MM.1S (cell line): ENCODE data around the gene CXorf38.

Experiments
- DNase-seq: peaks from one replicate; pipeline ENCODE4 v3.0.0-alpha.2; 2015
- H2AFZ ChIP-seq: fragments of 300-600 bp; sonication (generic); 2 replicates; pipeline ENCODE4 v1.6.0; 2016; ENCODE audit warnings: antibody characterized with exemption, low read length
- H3F3A ChIP-seq: fragments of 300-600 bp; sonication (generic); 2 replicates; pipeline ENCODE4 v1.6.1; 2016; ENCODE audit warnings: mild to moderate bottlenecking, antibody characterized with exemption, low read length, moderate library complexity, mixed read lengths; ENCODE audit not compliant: insufficient read depth
- H3K27ac ChIP-seq: fragments of 300-600 bp; sonication (generic); 2 replicates; pipeline ENCODE4 v1.5.1; 2016; ENCODE audit warnings: mild to moderate bottlenecking, low read length
- H3K27me3 ChIP-seq: fragments of 300-600 bp; sonication (generic); replicated peaks from 2 replicates; pipeline ENCODE4 v1.6.0; 2016; ENCODE audit warnings: low read length; ENCODE audit not compliant: insufficient read depth
- H3K36me3 ChIP-seq: fragments of 300-600 bp; sonication (generic); replicated peaks from 2 replicates; pipeline ENCODE4 v1.6.1; 2016; ENCODE audit warnings: mild to moderate bottlenecking, low read length, mixed read lengths; ENCODE audit not compliant: insufficient read depth
- H3K4me1 ChIP-seq: fragments of 300-600 bp; sonication (generic); 2 replicates; pipeline ENCODE4 v1.6.1; 2016; ENCODE audit warnings: low read length, mixed read lengths
- H3K4me2 ChIP-seq: fragments of 300-600 bp; sonication (generic); 2 replicates; pipeline ENCODE4 v1.6.0; 2016; ENCODE audit warnings: low read depth, low read length
- H3K4me3 ChIP-seq: fragments of 300-600 bp; sonication (generic); 2 replicates; pipeline ENCODE4 v1.5.1; 2016; ENCODE audit warnings: low read length, mixed read lengths
- H3K79me2 ChIP-seq: fragments of 300-600 bp; sonication (generic); 2 replicates; pipeline ENCODE4 v1.6.1; 2016; ENCODE audit warnings: mixed run types, low read length, mixed read lengths
- H3K9ac ChIP-seq: fragments of 300-600 bp; sonication (generic); 2 replicates; pipeline ENCODE4 v1.6.1; 2016; ENCODE audit warnings: low read length, mixed read lengths
- H3K9me2 ChIP-seq: fragments of 300-600 bp; sonication (generic); replicated peaks from 2 replicates; pipeline ENCODE4 v1.6.1; 2016; ENCODE audit warnings: mild to moderate bottlenecking, low read length, mixed read lengths; ENCODE audit not compliant: insufficient read depth
- H3K9me3 ChIP-seq: fragments of 300-600 bp; sonication (generic); replicated peaks from 2 replicates; pipeline ENCODE4 v1.6.1; 2016; ENCODE audit warnings: mild to moderate bottlenecking, low read length, mixed read lengths; ENCODE audit not compliant: insufficient read depth
- H4K20me1 ChIP-seq: fragments of 300-600 bp; sonication (generic); 2 replicates; pipeline ENCODE4 v1.6.1; 2016; ENCODE audit warnings: mild to moderate bottlenecking, low read length, moderate library complexity, mixed read lengths; ENCODE audit not compliant: insufficient read depth
- CTCF ChIP-seq: fragments of 300-600 bp; sonication (generic); IDR thresholded peaks from 2 replicates; pipeline ENCODE4 v1.5.1; 2016; ENCODE audit warnings: antibody characterized with exemption, low read length, mixed read lengths
- EZH2 ChIP-seq: fragments of 300-600 bp; sonication (generic); optimal IDR thresholded peaks from 2 replicates; pipeline ENCODE3; 2017; ENCODE audit warnings: low read depth, mild to moderate bottlenecking, antibody characterized with exemption, low read length, mixed read lengths
- EZH2phosphoT487 ChIP-seq: fragments of 300-600 bp; sonication (generic); IDR thresholded peaks from 2 replicates; pipeline ENCODE4 v1.6.1; 2018; ENCODE audit warnings: antibody characterized with exemption, low read length

Gene CXorf38

GRCh38 chrX:40580537-40581335 lies 66.6 kb downstream of the CXorf38 start, which contains the start of gene ATP6AP2:
Gene ATP6AP2, plus strand, starts transcription at chrX:40580970. Its CDS starts 96 bp downstream, at chrX:40581066.
- peak within 1 kb of the TSS; percentile 58 for H3K4me3 ChIP-seq
- no peaks in the 10 kb centered on the region for H4K20me1 ChIP-seq
- H3K4me2 ChIP-seq: peak within 1 kb of the TSS; percentile 81
- H3K27ac ChIP-seq: peak within 1 kb of the TSS; percentile 57; the same call in 1 of the 2 replicates
- no peaks in the 10 kb centered on the region for H3K36me3 ChIP-seq
- H3K9ac ChIP-seq: peak within 1 kb of the TSS; percentile 68
- H3F3A ChIP-seq: no peaks in the 10 kb centered on the region
- H3K27me3 ChIP-seq: no peaks in the 10 kb centered on the region
- H2AFZ ChIP-seq: peak within 1 kb of the TSS; percentile 42
- H3K79me2 ChIP-seq: peaks cover 30% of the 10 kb centered on the region
- TF ChIP-seq EZH2phosphoT487 (no peak), CTCF (no peak), EZH2 (no peak)
- H3K9me2 ChIP-seq: no peaks in the 10 kb centered on the region
- 0 out of 2 replicates have a peak, but pooled peaks cover 4% of the 10 kb centered on the region for H3K4me1 ChIP-seq
- DNase-seq: peak; percentile 92
- no peaks in the 10 kb centered on the region for H3K9me3 ChIP-seq

GRCh38 chrX:40579900-40580536 lies 67.3 kb downstream of the CXorf38 start:
- Histone ChIP-seq H3K4me3 (peak overlapping the region; percentile 58), H3K4me1 (0 out of 2 replicates have a peak, but pooled peaks cover 4% of the 10 kb centered on the region), H3K79me2 (peaks cover 28% of the 10 kb centered on the region), H3K27ac (peak overlapping the region; percentile 57; the same call in 1 of the 2 replicates), H3K9me2 (no peaks in the 10 kb centered on the region), H3F3A (no peaks in the 10 kb centered on the region), H3K9ac (peak overlapping the region; percentile 42; the same call in 1 of the 2 replicates), H3K36me3 (no peaks in the 10 kb centered on the region), H3K27me3 (no peaks in the 10 kb centered on the region), H4K20me1 (no peaks in the 10 kb centered on the region), H3K4me2 (peak overlapping the region; percentile 47; the same call in 1 of the 2 replicates), H3K9me3 (no peaks in the 10 kb centered on the region), H2AFZ (peak overlapping the region; percentile 42)
- peak; percentile 12 for DNase-seq
- TF ChIP-seq EZH2: no peak
- no peak for TF ChIP-seq EZH2phosphoT487
- no peak for TF ChIP-seq CTCF

- no peak for TF ChIP-seq CTCF
- no peak for TF ChIP-seq EZH2phosphoT487
- TF ChIP-seq EZH2: no peak
- H3F3A ChIP-seq: no peaks in the 10 kb centered on the region
- H3K36me3 ChIP-seq: no peaks in the 10 kb centered on the region
- H3K9ac ChIP-seq: no peak overlapping the region
- H3K4me1 ChIP-seq: 0 out of 2 replicates have a peak, but pooled peaks cover 4% of the 10 kb centered on the region
- H3K27me3 ChIP-seq: no peaks in the 10 kb centered on the region
- no peaks in the 10 kb centered on the region for H4K20me1 ChIP-seq
- DNase-seq: no peak
- H3K4me3 ChIP-seq: no peak overlapping the region
- H2AFZ ChIP-seq: no peak overlapping the region
- H3K4me2 ChIP-seq: no peak overlapping the region
- H3K79me2 ChIP-seq: peaks cover 27% of the 10 kb centered on the region
- no peaks in the 10 kb centered on the region for H3K9me2 ChIP-seq
- H3K9me3 ChIP-seq: no peaks in the 10 kb centered on the region
- H3K27ac ChIP-seq: no peak overlapping the region
Measured at GRCh38 chrX:40579141-40579540, 68.2 kb downstream of the CXorf38 start.
